ENCODE results near the gene CNPY3. TPM values are rescaled to one million over a fixed set of nuclear protein-coding genes. Genes with fewer than 3 reads are reported as not detected.

The CNPY3 gene
- total RNA-seq, 1 donor from 2014 or later: 57.6 TPM

DNA sequence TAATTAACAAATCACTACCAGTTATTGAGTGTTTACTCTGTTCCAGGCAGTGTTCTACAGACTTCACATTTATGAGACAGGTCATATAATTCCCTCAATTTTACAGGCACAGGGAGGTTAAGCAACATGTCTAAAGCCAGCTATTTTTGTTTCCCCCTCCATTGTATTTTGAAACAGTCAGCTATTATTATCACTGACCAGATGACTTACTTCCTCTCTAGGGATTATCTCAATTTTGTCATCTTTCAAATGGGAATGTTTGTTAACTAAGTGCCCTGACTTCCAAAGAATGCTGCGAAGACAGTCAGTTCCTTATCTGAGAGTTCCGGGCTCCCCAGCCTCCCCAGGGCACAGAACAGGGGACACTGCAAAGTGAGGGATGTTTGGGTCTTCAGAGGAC lies 5.6 kb upstream of the CNPY3 start:
- H3K9me3 Mint-ChIP-seq: no peaks in the 10 kb centered on the region
- H3K27me3 Mint-ChIP-seq: peaks cover 6% of the 10 kb centered on the region
- no peak for DNase-seq (ENCODE audit: extremely low spot score, unreplicated experiment)
- H3K4me1 Mint-ChIP-seq (ENCODE audit: unreplicated experiment): peaks cover 8% of the 10 kb centered on the region
- H3K4me3 Mint-ChIP-seq: no peak overlapping the region
- TF ChIP-seq CTCF (conservative IDR thresholded peaks at IDR 0.05): no peak
- no peak overlapping the region for H3K27ac Mint-ChIP-seq
- H3K36me3 Mint-ChIP-seq: no peaks in the 10 kb centered on the region

GRCh38 chr6:42925248-42925857 lies 3.9 kb upstream of the CNPY3 start:
- H3K36me3 Mint-ChIP-seq: no peaks in the 10 kb centered on the region
- H3K9me3 Mint-ChIP-seq: no peaks in the 10 kb centered on the region
- no peak overlapping the region for H3K4me3 Mint-ChIP-seq
- H3K27me3 Mint-ChIP-seq: peaks cover 6% of the 10 kb centered on the region
- H3K4me1 Mint-ChIP-seq (ENCODE audit: unreplicated experiment): peaks cover 13% of the 10 kb centered on the region
- H3K27ac Mint-ChIP-seq: no peak overlapping the region
- TF ChIP-seq CTCF (conservative IDR thresholded peaks at IDR 0.05): no peak
- DNase-seq (ENCODE audit: extremely low spot score, unreplicated experiment): no peak

GRCh38 chr6:42929821-42930360 lies 611 bp downstream of the CNPY3 start:
- no peak for TF ChIP-seq CTCF (conservative IDR thresholded peaks at IDR 0.05)
- peak overlapping the region; percentile 99 for H3K4me3 Mint-ChIP-seq
- peaks cover 23% of the 10 kb centered on the region for H3K4me1 Mint-ChIP-seq (ENCODE audit: unreplicated experiment)
- H3K36me3 Mint-ChIP-seq: peaks cover 8% of the 10 kb centered on the region
- no peaks in the 10 kb centered on the region for H3K9me3 Mint-ChIP-seq
- no peak for DNase-seq (ENCODE audit: extremely low spot score, unreplicated experiment)
- peak overlapping the region; percentile 99 for H3K27ac Mint-ChIP-seq
- H3K27me3 Mint-ChIP-seq: no peaks in the 10 kb centered on the region

DNA sequence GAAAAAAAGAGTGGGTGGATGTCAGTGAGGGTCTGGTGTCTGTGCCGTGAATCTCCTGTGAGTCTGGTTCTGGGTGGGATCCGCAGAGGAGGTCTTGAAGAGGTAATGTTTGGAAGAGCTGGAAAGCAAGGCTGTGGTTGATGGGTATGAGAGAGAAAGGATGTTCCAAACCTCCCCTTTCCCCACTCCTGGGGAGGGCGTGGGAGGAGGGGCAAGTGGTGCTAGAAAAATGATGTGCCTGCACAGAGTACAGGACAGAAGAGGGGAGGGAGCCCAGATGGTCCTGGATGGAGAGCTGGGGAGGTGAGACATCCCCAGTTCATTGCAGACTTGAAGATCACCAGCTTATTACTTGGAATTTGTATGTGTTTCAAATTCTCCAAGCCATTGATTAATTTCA lies 3.1 kb downstream of the CNPY3 start:
- Mint-ChIP-seq H3K27me3 (no peaks in the 10 kb centered on the region), H3K4me3 (no peak overlapping the region), H3K27ac (no peak overlapping the region), H3K4me1 (ENCODE audit: unreplicated experiment) (peaks cover 23% of the 10 kb centered on the region), H3K36me3 (peaks cover 15% of the 10 kb centered on the region), H3K9me3 (no peaks in the 10 kb centered on the region)
- DNase-seq (ENCODE audit: extremely low spot score, unreplicated experiment): no peak
- TF ChIP-seq CTCF (conservative IDR thresholded peaks at IDR 0.05): no peak

DNA sequence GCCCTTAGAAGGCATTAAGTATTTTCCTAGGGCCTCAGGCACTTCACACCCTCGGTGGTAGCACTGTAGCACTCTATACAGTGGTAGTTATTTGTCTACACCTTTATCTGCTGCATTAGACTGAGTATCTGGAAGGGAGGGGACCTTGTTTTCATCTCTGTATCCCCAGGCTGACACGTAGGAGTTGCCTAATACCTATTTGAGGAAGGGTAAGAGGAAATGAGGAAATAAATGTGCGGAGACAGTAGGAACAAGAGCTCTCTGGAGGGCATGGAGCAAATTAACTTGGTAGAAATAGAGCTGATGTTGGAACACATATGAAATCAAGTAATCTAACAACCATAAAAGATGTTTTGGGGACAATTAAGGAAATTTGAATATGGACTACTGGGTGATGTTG lies 3.9 kb downstream of the CNPY3 start:
- DNase-seq (ENCODE audit: extremely low spot score, unreplicated experiment): no peak
- peaks cover 23% of the 10 kb centered on the region for H3K4me1 Mint-ChIP-seq (ENCODE audit: unreplicated experiment)
- H3K36me3 Mint-ChIP-seq: peaks cover 19% of the 10 kb centered on the region
- no peak overlapping the region for H3K4me3 Mint-ChIP-seq
- H3K9me3 Mint-ChIP-seq: no peaks in the 10 kb centered on the region
- H3K27me3 Mint-ChIP-seq: no peaks in the 10 kb centered on the region
- no peak for TF ChIP-seq CTCF (conservative IDR thresholded peaks at IDR 0.05)
- no peak overlapping the region for H3K27ac Mint-ChIP-seq

All from type B pancreatic cell (in vitro differentiated cells).